HG02759 (cell line): ENCODE data around the gene PRDM13.
"Not testable (repeated sequence)": the region's sequence is repeated elsewhere in the genome, so short reads cannot be mapped to it uniquely, and the experiment has no call there.

Source experiments
- ATAC-seq: cut with Tn5 transposase; IDR thresholded peaks from one replicate; pipeline ENCODE4 v1.9.1; 2021; ENCODE audit warnings: mild to moderate bottlenecking, moderate library complexity; ENCODE audit not compliant: unreplicated experiment

PRDM13 gene

GRCh38 chr6:99606656-99607415, at the start of gene PRDM13:
Gene PRDM13, plus strand, starts transcription at chr6:99606833. Its CDS starts 202 bp downstream, at chr6:99607035.
- no peak for ATAC-seq

GRCh38 chr6:99559057-99559456, 47.6 kb upstream of the PRDM13 start:
- ATAC-seq: no peak

DNA sequence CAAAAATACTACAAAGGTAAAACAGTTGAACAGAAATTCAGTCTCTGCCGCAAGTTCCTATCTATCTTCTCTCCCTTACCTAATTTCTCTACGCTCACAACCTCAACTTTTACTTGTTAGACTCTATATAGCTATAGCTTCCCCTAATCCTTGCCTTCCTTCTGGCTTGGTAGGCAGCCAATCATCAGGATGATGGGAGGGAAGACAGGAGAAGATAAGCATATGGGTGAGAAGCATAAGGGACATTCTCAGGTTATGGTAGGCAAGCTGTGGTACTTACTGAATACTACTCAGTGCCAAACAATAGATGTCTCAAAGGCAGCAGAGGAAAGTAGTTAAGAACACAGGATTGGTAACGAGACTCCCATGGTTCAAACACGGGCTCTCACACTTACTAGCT, 46.0 kb upstream of the PRDM13 start:
- ATAC-seq: no peak

DNA sequence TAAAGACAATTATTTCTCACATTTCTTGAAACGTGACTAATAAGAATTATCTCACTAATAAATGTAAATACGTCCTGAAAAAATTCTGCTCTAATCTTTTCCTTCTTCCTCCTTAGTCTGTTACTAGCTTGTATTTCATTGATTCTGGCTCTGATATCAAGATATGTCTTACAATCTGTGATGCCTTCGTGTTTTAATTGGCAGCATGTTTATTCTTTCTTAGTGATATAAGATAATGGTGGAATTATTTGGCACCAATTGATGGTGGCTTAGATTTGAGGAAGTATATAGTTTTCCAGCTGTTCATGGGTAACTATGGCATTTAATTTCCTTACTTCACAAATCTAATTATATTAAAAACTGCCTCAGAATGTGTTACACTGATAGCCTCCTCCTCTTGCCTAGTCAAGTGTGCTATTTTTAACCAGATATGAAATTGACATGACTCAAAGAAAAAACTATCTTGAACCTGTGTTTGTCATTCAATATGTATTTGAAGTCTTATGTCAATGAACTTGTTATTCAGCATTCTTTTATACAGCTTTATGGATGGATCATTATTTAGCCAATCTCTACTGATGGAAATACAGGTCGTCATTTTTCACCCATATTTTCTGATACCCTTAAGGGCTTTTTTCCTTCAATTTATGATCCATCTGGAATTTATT, 43.4 kb upstream of the PRDM13 start:
- no peak for ATAC-seq

- peak; percentile 99 for ATAC-seq
These were observed 38.3 kb upstream of the PRDM13 start, which contains the start of gene CCNC for GRCh38 chr6:99568103-99568933. Gene CCNC, minus strand, starts transcription at chr6:99568660. Its CDS starts 133 bp downstream, at chr6:99568527.

DNA sequence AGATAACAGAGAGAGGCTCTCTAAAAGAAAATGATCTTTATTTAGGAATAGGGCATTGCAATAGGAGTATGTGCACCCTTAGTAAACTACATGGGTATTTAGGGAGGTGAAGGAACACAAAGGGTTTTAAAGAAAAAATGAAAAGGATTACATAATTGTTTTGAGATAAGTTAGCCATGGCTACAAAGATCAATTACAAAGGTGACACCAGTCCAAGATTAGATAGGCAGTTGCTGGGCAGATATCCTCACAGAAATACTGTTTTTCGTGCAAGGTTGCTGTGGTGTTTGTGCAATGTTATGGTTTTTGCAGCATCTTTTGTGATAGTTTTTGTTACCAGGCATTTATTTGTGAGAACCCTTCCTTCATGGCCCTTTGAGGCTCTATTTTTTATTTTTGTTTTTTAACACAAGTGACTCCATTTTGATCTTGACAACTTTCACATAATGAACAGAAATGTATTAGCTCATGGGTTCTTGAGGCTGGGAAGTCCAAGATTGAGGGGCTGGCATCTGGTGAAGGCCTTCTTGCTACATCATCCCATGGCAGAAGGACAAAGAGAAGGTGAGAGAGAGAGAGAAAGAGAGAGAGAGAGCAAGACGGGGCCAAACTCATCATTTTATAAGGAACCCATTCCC, 32.5 kb upstream of the PRDM13 start:
- ATAC-seq: no peak

GRCh38 chr6:99575544-99576227, 30.9 kb upstream of the PRDM13 start:
- no peak for ATAC-seq

DNA sequence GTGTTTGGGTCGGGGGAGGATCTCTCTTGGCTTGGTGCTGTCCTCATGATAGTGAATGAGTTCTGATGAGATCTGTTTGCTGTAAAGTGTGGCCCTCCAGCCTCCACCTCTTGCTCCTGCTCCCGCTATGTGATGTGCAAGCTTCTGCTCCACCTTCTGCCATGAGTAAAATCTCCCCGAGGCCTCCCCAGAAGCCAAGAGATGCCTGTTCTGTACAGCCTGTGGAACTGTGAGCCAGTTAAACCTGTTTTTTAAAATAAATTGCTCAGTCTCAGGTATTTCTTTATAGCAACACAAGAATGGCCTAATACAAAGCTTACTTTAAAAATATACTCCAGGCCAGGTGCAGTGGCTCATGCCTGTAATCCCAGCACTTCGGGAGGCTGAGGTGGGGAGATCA, 26.9 kb upstream of the PRDM13 start:
- no peak for ATAC-seq

DNA sequence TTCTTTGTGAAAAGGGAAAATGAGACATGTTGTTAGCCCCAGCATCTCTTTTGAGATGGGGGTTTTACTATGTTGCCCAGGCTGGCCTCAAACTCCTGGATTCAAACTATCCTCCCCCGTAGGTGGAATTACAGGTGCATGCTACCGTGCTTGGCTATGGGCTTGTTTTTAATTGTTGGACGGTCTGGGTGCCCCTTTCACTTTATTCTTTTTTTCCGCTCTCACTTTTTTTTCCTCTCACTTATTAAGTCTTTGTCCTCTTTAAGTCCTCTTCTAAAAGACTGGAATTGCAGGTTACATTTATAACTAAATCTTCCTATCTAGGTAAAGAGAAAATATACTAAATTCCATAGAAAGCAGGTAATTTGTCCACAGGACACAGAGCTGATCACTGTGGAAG, 18.8 kb upstream of the PRDM13 start:
- no peak for ATAC-seq

- peak; percentile 95 for ATAC-seq
These were observed 17.9 kb upstream of the PRDM13 start for GRCh38 chr6:99588618-99589289.

DNA sequence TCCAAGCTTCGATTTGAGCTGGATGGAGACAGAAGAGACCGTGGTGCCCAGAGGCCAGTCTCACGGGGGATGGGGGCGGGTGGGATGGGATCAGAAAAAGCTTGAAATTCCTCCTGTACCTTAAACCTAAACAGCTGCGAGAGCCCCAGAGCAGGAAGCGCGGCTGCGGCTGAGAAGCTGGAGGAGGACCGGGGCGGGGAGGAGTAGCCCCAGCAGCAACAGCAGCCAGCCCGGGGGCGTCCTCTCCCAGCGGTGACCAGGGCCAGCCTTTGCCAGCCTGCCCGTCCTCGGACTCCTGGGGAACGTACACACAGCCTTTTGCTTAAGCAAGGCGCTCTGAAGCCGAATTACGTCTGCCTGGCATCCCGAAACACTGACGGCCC, 17.4 kb upstream of the PRDM13 start:
- ATAC-seq: peak; percentile 20

DNA sequence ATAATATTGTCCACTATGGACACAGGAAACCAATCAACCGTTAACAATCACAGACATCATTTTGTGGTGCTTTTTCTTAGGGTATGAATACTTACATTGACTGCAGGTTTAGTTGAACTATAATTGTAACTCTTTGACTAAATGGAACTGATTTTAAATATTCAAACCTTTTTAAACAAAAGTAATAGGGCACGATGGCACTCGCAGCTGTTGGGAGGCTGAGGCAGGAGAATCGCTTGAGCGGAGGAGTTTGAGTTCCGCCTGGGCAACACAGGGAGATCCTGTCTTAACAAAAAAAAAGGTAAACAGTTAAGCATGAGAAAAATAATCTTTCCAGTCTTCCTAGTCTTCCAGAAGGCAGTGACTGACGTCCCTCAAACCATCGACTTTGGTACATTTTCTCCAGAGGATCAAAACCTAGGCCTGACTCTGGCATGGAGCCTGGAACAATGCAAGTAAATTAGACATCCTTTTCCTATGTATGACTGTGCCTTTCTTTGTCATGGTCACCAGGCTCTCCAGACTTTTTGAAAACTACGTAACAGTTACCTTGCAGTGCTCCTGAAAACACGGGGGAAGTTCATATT, 16.6 kb upstream of the PRDM13 start:
- no peak for ATAC-seq

GRCh38 chr6:99590728-99591672, 15.6 kb upstream of the PRDM13 start:
- no peak for ATAC-seq

- no peak for ATAC-seq
These were observed 14.8 kb upstream of the PRDM13 start for GRCh38 chr6:99591673-99592364.

GRCh38 chr6:99592900-99593299, 13.7 kb upstream of the PRDM13 start:
- ATAC-seq: no peak

DNA sequence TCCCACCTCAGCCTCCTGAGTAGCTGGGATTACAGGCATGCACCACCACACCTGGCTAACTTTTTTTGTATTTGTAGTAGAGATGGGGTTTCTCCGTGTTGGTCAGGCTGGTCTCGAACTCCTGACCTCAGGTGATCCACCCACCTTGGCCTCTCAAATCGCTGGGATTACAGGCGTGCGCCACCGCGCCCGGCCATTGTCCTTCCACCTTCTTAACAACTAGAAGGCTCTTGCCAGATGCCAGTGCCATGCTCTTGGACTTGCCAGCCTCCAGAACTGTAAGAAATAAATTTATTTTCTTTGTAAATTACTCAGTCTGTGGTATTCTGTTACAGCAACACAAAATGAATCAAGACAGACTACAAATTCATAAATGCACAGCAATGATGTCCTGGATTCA, 11.9 kb upstream of the PRDM13 start:
- not testable (repeated sequence) for ATAC-seq

DNA sequence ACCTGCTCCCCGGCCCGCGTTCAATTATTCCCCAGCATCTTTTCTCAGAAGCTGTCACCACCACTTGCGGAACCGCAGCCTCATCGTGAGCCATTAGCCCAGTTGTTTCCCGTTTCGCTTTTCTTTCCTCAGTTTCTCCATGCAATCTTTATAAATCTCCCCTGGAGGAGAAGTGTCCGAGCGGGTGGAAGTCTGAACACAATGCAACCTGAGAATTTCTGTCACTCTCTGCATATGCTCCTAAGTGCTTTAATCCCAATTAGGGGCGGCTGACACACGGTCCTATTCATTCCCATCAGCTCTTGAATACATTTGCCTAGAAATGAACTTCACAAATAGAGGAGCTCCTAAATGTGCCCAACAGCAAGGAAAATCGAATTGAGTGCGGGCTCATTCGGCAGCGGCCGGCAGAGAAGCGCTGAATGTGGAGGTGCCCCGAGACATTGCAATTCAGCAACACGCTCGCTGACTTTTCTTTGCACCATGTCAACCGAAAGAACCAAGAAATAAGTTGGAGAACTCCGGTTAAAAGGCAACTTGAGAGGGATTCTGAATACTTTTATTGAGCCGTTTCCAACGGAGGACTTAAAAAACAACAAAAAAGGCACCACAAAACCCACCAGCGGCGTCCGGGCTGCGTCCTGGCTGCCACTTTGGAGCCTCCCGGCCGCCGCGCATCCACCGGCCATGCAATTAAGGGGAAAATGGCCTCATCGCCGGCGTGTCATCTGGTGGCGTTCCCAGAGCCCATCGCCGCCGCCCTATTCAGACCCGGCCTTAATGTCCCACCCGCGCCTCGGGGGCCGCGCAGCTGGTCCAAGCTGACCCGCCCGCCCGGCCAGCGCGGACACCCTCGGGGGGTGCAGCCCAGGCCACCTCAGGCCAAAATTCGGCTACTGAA, 3.9 kb upstream of the PRDM13 start:
- ATAC-seq: peak; percentile 13
